H9 (cell line): Measurements from ENCODE around the gene KCNV2. TPM values are rescaled to one million over a fixed set of nuclear protein-coding genes. Genes with fewer than 3 reads are reported as not detected.

Source experiments
- DNase-seq: peaks from one replicate; pipeline ENCODE4 v3.0.0-alpha.2; 2017
- H2AFZ ChIP-seq: one replicate; pipeline ENCODE4 v1.6.1; 2013; ENCODE audit warnings: mild to moderate bottlenecking, low read length, control low read depth, moderate library complexity
- H2AK5ac ChIP-seq: 2 replicates; pipeline ENCODE4 v1.6.1; 2013; ENCODE audit warnings: low read length, control low read depth, mixed read lengths; ENCODE audit not compliant: insufficient read length
- H2BK120ac ChIP-seq: one replicate; pipeline ENCODE4 v1.6.1; 2013; ENCODE audit warnings: low read depth, mild to moderate bottlenecking, low read length, control low read depth, inconsistent platforms; ENCODE audit not compliant: poor library complexity, severe bottlenecking
- H2BK12ac ChIP-seq: 2 replicates; pipeline ENCODE4 v1.6.1; 2013; ENCODE audit warnings: low read length, control low read depth, mixed read lengths, low read depth; ENCODE audit not compliant: insufficient read length
- H2BK15ac ChIP-seq: 2 replicates; pipeline ENCODE4 v1.6.1; 2013; ENCODE audit warnings: low read depth, low read length, control low read depth
- H2BK20ac ChIP-seq: one replicate; pipeline ENCODE4 v1.6.1; 2013; ENCODE audit warnings: low read depth, mild to moderate bottlenecking, low read length, control low read depth, inconsistent platforms; ENCODE audit not compliant: poor library complexity, severe bottlenecking
- H2BK5ac ChIP-seq: 2 replicates; pipeline ENCODE4 v1.6.1; 2013; ENCODE audit warnings: low read length, control low read depth, mixed read lengths; ENCODE audit not compliant: insufficient read length
- H3K14ac ChIP-seq: 2 replicates; pipeline ENCODE4 v1.6.1; 2013; ENCODE audit warnings: low read length, control low read depth; ENCODE audit not compliant: insufficient read depth
- H3K18ac ChIP-seq: 2 replicates; pipeline ENCODE4 v1.6.1; 2013; ENCODE audit warnings: low read depth, mild to moderate bottlenecking, mixed read lengths, low read length, control low read depth; ENCODE audit not compliant: insufficient read length
- H3K23ac ChIP-seq: 2 replicates; pipeline ENCODE4 v1.6.1; 2013; ENCODE audit warnings: low read length, control low read depth, mixed read lengths, low read depth; ENCODE audit not compliant: insufficient read length
- H3K23me2 ChIP-seq: 2 replicates; pipeline ENCODE4 v1.6.1; 2013; ENCODE audit warnings: low read depth, mild to moderate bottlenecking, mixed read lengths, low read length, control low read depth; ENCODE audit not compliant: insufficient read length, poor library complexity, severe bottlenecking
- H3K27ac ChIP-seq: 2 replicates; pipeline ENCODE4 v1.5.1; 2013; ENCODE audit warnings: low read length, control low read depth, mixed read lengths, low read depth; ENCODE audit not compliant: insufficient read length
- H3K27me3 ChIP-seq: 2 replicates; pipeline ENCODE4 v1.6.1; 2013; ENCODE audit warnings: low read length, control low read depth, inconsistent platforms; ENCODE audit not compliant: insufficient read depth
- H3K4ac ChIP-seq: 2 replicates; pipeline ENCODE4 v1.6.1; 2013; ENCODE audit warnings: low read depth, mild to moderate bottlenecking, control low read depth, inconsistent platforms, low read length, moderate library complexity
- H3K4me1 ChIP-seq: 2 replicates; pipeline ENCODE4 v1.6.1; 2013; ENCODE audit warnings: low read length, control low read depth, inconsistent platforms; ENCODE audit not compliant: insufficient read depth
- H3K4me2 ChIP-seq: 2 replicates; pipeline ENCODE4 v1.6.1; 2013; ENCODE audit warnings: low read length, control low read depth, mixed read lengths; ENCODE audit not compliant: insufficient read length, insufficient read depth
- H3K56ac ChIP-seq: 2 replicates; pipeline ENCODE4 v1.6.1; 2013; ENCODE audit warnings: low read depth, mild to moderate bottlenecking, mixed read lengths, low read length, control low read depth; ENCODE audit not compliant: insufficient read length
- H3K79me1 ChIP-seq: 2 replicates; pipeline ENCODE4 v1.6.1; 2013; ENCODE audit warnings: low read depth, mild to moderate bottlenecking, moderate library complexity, low read length, control low read depth, inconsistent platforms; ENCODE audit not compliant: insufficient read depth, poor library complexity, severe bottlenecking
- H3K79me2 ChIP-seq: 2 replicates; pipeline ENCODE4 v1.6.1; 2013; ENCODE audit warnings: low read length, control low read depth, inconsistent platforms; ENCODE audit not compliant: insufficient read depth
- H3K9ac ChIP-seq: 2 replicates; pipeline ENCODE4 v1.6.1; 2013; ENCODE audit warnings: low read length, control low read depth, mixed read lengths; ENCODE audit not compliant: insufficient read length; ENCODE audit errors: extremely low read depth
- H3K9me3 ChIP-seq: one replicate; pipeline ENCODE4 v1.6.1; 2013; ENCODE audit warnings: low read depth, low read length, inconsistent platforms; ENCODE audit not compliant: control insufficient read depth
- H3T11ph ChIP-seq: one replicate; pipeline ENCODE4 v1.6.1; 2013; ENCODE audit warnings: mild to moderate bottlenecking, low read length, control low read depth, inconsistent platforms
- H4K20me1 ChIP-seq: one replicate; pipeline ENCODE4 v1.6.1; 2013; ENCODE audit not compliant: control insufficient read depth, insufficient read length, insufficient read depth
- H4K5ac ChIP-seq: 2 replicates; pipeline ENCODE4 v1.6.1; 2013; ENCODE audit warnings: low read depth, mild to moderate bottlenecking, mixed read lengths, low read length, control low read depth; ENCODE audit not compliant: insufficient read length
- H4K8ac ChIP-seq: replicated peaks from 2 replicates; pipeline ENCODE4 v1.6.1; 2013; ENCODE audit warnings: low read length, control low read depth, mixed read lengths, low read depth; ENCODE audit not compliant: insufficient read length
- H4K91ac ChIP-seq: 2 replicates; pipeline ENCODE4 v1.6.1; 2013; ENCODE audit warnings: low read depth, mild to moderate bottlenecking, moderate library complexity, mixed read lengths, low read length, control low read depth; ENCODE audit not compliant: insufficient read length
- H3K27ac Mint-ChIP-seq, 3 experiments: 2 replicates in 2 of 3; 3 replicates in 1 of 3; pipeline ENCODE4 v1.8.0; 2020 to 2021; ENCODE audit warnings: mixed read lengths in 3 of 3, mild to moderate bottlenecking in 1 of 3, moderate library complexity in 1 of 3
- H3K27me3 Mint-ChIP-seq: 2 replicates; pipeline ENCODE4 v1.8.0; 2021; ENCODE audit warnings: low read depth, mild to moderate bottlenecking, moderate library complexity, mixed read lengths
- H3K36me3 Mint-ChIP-seq, 3 experiments: 2 replicates in 2 of 3; 3 replicates in 1 of 3; pipeline ENCODE4 v1.8.0; 2020 to 2021; ENCODE audit warnings: low read depth in 3 of 3, mixed read lengths in 3 of 3; ENCODE audit not compliant: insufficient read depth in 1 of 3
- H3K4me1 Mint-ChIP-seq, 2 experiments: 2 replicates each; pipeline ENCODE4 v1.8.0; 2020; ENCODE audit warnings: mixed read lengths in 2 of 2
- H3K4me3 Mint-ChIP-seq, 2 experiments: 2 replicates in 1 of 2; 3 replicates in 1 of 2; pipeline ENCODE4 v1.8.0; 2020 to 2021; ENCODE audit warnings: mild to moderate bottlenecking in 2 of 2, mixed read lengths in 2 of 2, moderate library complexity in 1 of 2
- H3K9me3 Mint-ChIP-seq, 2 experiments: 2 replicates in 1 of 2; 3 replicates in 1 of 2; pipeline ENCODE4 v1.8.0; 2020; ENCODE audit warnings: mild to moderate bottlenecking in 2 of 2, mixed read lengths in 2 of 2, moderate library complexity in 1 of 2
- CTCF ChIP-seq: fragments of 200-600 bp; sonication (generic); conservative IDR thresholded peaks from 3 replicates; pipeline ENCODE4 v1.8.0; 2021; ENCODE audit warnings: antibody characterized with exemption, mild to moderate bottlenecking
- WGBS: extraction: QIAGEN DNeasy Blood & Tissue Kit; methylation state at CpG from one replicate; pipeline ENCODE4 v1.1.7; 2013; ENCODE audit warnings: missing lambda C conversion rate, low lambda C conversion rate, mixed read lengths; ENCODE audit not compliant: insufficient read length; ENCODE audit errors: extremely low coverage; 5-methylcytosine and 5-hydroxymethylcytosine counted together
- total RNA-seq: library from RNA; stranded (reverse); gene quantifications from 2 replicates; pipeline ENCODE4 v1.2.1, GENCODE V29; 2021

The KCNV2 gene
- total RNA-seq, 1 experiment from 2014 or later, result not detected

DNA sequence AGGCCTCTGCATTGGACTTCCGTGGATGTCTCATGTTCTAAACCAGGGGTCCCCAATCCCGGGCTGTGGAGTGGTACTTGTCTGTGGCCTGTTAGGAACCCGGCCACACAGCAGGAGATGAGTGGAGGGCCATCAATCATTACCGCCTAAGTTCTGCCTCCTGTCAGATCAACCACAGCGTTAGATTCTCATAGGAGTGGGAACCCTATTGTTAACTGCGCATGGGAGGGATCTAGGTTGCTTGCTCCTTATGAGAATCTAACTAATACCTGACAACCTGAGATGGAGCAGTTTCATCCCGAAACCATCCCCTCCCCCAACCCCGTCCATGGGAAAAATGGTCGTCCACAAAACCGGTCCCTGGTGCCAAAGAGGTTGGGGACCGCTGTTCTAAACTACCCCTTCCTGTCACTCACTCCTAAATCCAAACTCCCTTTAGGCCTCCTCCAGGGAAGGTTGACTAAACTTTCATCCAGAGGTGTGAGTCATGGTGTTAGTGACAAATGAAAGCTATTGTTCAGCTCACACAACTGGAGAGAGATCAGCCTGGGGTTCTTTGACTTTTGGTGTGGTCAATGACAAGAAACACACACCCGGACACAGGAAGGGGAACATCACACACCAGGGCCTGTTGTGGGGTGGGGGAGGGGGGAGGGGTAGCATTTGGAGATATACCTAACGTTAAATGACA, 9.5 kb downstream of the KCNV2 start:
- Histone ChIP-seq H2BK20ac (no peak overlapping the region), H4K8ac (no peak overlapping the region), H3K9ac (no peak overlapping the region), H3K23ac (no peak overlapping the region), H2BK12ac (no peak overlapping the region), H3K79me2 (no peaks in the 10 kb centered on the region), H3K9me3 (no peaks in the 10 kb centered on the region), H3K56ac (no peak overlapping the region), H4K91ac (no peak overlapping the region), H3K4me2 (no peak overlapping the region), H3K23me2 (no peaks in the 10 kb centered on the region), H2AFZ (no peak overlapping the region), H3K4me1 (no peaks in the 10 kb centered on the region), H4K5ac (no peak overlapping the region), H4K20me1 (no peaks in the 10 kb centered on the region), H3K18ac (no peak overlapping the region), H2BK120ac (no peak overlapping the region), H3K27me3 (no peaks in the 10 kb centered on the region), H3K4ac (no peak overlapping the region), H2BK15ac (no peak overlapping the region), H3K79me1 (no peaks in the 10 kb centered on the region), H3K27ac (no peak overlapping the region), H3K14ac (no peak overlapping the region), H2BK5ac (no peak overlapping the region), H2AK5ac (no peak overlapping the region), H3T11ph (no peak overlapping the region)
- Mint-ChIP-seq H3K9me3 (no peaks in the 10 kb centered on the region), H3K4me1 (peaks cover 21 to 23% of the 10 kb centered on the region in 2 experiments), H3K36me3 (no peaks in the 10 kb centered on the region; a peak in 1 of 7 replicates), H3K27ac (peak overlapping the region in 2 of 3 experiments; percentile 18 to 51; a peak in 1 of 7 replicates), H3K27me3 (no peaks in the 10 kb centered on the region), H3K4me3 (no peak overlapping the region)
- WGBS, result no CpG with 5 or more reads among the region's 13 CpGs
- DNase-seq, result no peak
- TF ChIP-seq CTCF, result no peak
